ENCODE measurements around the gene ARF3.
A peak's percentile ranks its signal among the peaks of the same experiment; 100 is the strongest.

ARF3 gene

GRCh38 chr12:48995086-48995879, 38.0 kb upstream of the ARF3 start:
- Histone ChIP-seq H3K4me3 (ENCODE audit: low read length, poor library complexity, severe bottlenecking) (peak overlapping the region; percentile 34), H3K4me1 (ENCODE audit: insufficient read depth, low read length, poor library complexity, severe bottlenecking) (peaks cover 10% of the 10 kb centered on the region), H3K9me3 (ENCODE audit: insufficient read depth, low read depth, low read length) (no peaks in the 10 kb centered on the region), H3K27me3 (ENCODE audit: insufficient read depth, low read length, poor library complexity, severe bottlenecking) (no peaks in the 10 kb centered on the region), H3K36me3 (ENCODE audit: insufficient read depth, low read length) (no peaks in the 10 kb centered on the region), H3K9me2 (replicated peaks; ENCODE audit: low read depth, low read length) (no peaks in the 10 kb centered on the region), H4K20me1 (ENCODE audit: insufficient read depth, low read length, poor library complexity, severe bottlenecking) (no peaks in the 10 kb centered on the region), H3K79me2 (ENCODE audit: insufficient read depth, low read length) (no peaks in the 10 kb centered on the region), H3F3A (ENCODE audit: low read depth) (no peaks in the 10 kb centered on the region), H3K4me2 (ENCODE audit: low read depth, low read length, poor library complexity, severe bottlenecking) (peak overlapping the region; percentile 61), H3K9ac (ENCODE audit: low read depth, low read length, poor library complexity, severe bottlenecking) (no peak overlapping the region), H2AFZ (ENCODE audit: low read length) (peak overlapping the region; percentile 89)
- TF ChIP-seq EZH2phosphoT487 (IDR thresholded peaks at IDR 0.05; ENCODE audit: borderline replicate concordance) = no peak
- TF ChIP-seq CTCF (conservative IDR thresholded peaks at IDR 0.05; ENCODE audit: low read length) = peak; percentile 74

- TF ChIP-seq EZH2phosphoT487 (IDR thresholded peaks at IDR 0.05; ENCODE audit: borderline replicate concordance) (no peak), CTCF (conservative IDR thresholded peaks at IDR 0.05; ENCODE audit: low read length) (no peak)
- no peaks in the 10 kb centered on the region for H4K20me1 ChIP-seq (ENCODE audit: insufficient read depth, low read length, poor library complexity, severe bottlenecking)
- no peak overlapping the region for H3K4me2 ChIP-seq (ENCODE audit: low read depth, low read length, poor library complexity, severe bottlenecking)
- H3K4me1 ChIP-seq (ENCODE audit: insufficient read depth, low read length, poor library complexity, severe bottlenecking) = peaks cover 4% of the 10 kb centered on the region
- H3K79me2 ChIP-seq (ENCODE audit: insufficient read depth, low read length) = no peaks in the 10 kb centered on the region
- H3K36me3 ChIP-seq (ENCODE audit: insufficient read depth, low read length) = no peaks in the 10 kb centered on the region
- no peaks in the 10 kb centered on the region for H3K9me2 ChIP-seq (replicated peaks; ENCODE audit: low read depth, low read length)
- no peak overlapping the region for H3K9ac ChIP-seq (ENCODE audit: low read depth, low read length, poor library complexity, severe bottlenecking)
- no peak overlapping the region for H3K4me3 ChIP-seq (ENCODE audit: low read length, poor library complexity, severe bottlenecking)
- no peaks in the 10 kb centered on the region for H3K27me3 ChIP-seq (ENCODE audit: insufficient read depth, low read length, poor library complexity, severe bottlenecking)
- H2AFZ ChIP-seq (ENCODE audit: low read length) = no peak overlapping the region
- no peaks in the 10 kb centered on the region for H3K9me3 ChIP-seq (ENCODE audit: insufficient read depth, low read depth, low read length)
- no peaks in the 10 kb centered on the region for H3F3A ChIP-seq (ENCODE audit: low read depth)
These were observed 37.2 kb upstream of the ARF3 start for GRCh38 chr12:48994224-48995085.

GRCh38 chr12:48993787-48994186, 36.5 kb upstream of the ARF3 start:
- Histone ChIP-seq H3K36me3 (ENCODE audit: insufficient read depth, low read length) (no peaks in the 10 kb centered on the region), H4K20me1 (ENCODE audit: insufficient read depth, low read length, poor library complexity, severe bottlenecking) (no peaks in the 10 kb centered on the region), H3K9ac (ENCODE audit: low read depth, low read length, poor library complexity, severe bottlenecking) (no peak overlapping the region), H2AFZ (ENCODE audit: low read length) (no peak overlapping the region), H3K4me2 (ENCODE audit: low read depth, low read length, poor library complexity, severe bottlenecking) (no peak overlapping the region), H3K79me2 (ENCODE audit: insufficient read depth, low read length) (no peaks in the 10 kb centered on the region), H3K27me3 (ENCODE audit: insufficient read depth, low read length, poor library complexity, severe bottlenecking) (no peaks in the 10 kb centered on the region), H3F3A (ENCODE audit: low read depth) (no peaks in the 10 kb centered on the region), H3K4me1 (ENCODE audit: insufficient read depth, low read length, poor library complexity, severe bottlenecking) (peaks cover 2% of the 10 kb centered on the region), H3K9me2 (replicated peaks; ENCODE audit: low read depth, low read length) (no peaks in the 10 kb centered on the region), H3K9me3 (ENCODE audit: insufficient read depth, low read depth, low read length) (no peaks in the 10 kb centered on the region), H3K4me3 (ENCODE audit: low read length, poor library complexity, severe bottlenecking) (no peak overlapping the region)
- TF ChIP-seq CTCF (conservative IDR thresholded peaks at IDR 0.05; ENCODE audit: low read length) (no peak), EZH2phosphoT487 (IDR thresholded peaks at IDR 0.05; ENCODE audit: borderline replicate concordance) (no peak)
